ENCODE data around the gene ELAVL1. TPM values are rescaled to one million over a fixed set of nuclear protein-coding genes. Genes with fewer than 3 reads are reported as not detected.

ELAVL1 gene
- total RNA-seq, 1 experiment from 2014 or later: 58.1 TPM

DNA sequence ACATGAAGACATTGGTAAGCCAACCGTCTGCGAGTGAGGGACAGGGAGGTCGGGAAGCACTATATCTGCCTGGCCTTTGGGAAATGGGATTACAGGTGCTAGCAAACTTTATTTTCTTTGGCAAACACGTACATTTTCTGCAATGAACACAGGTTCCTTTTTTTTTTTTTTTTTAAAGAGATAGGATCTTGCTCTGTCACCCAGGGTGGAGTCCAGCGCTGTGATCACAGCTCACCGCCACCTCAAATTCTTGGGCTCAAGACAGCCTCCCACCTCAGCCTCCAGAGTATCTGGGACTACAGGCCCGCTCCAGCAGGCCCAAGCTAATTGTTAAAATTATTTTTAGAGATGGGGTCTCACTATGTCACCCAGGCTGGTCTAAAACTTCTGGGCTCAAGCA lies 24.2 kb downstream of the ELAVL1 start:
- peaks cover 46% of the 10 kb centered on the region for H3K36me3 Mint-ChIP-seq (ENCODE audit: insufficient read depth, unreplicated experiment)
- H3K4me3 Mint-ChIP-seq (ENCODE audit: unreplicated experiment): no peak overlapping the region
- no peaks in the 10 kb centered on the region for H3K9me3 Mint-ChIP-seq (ENCODE audit: unreplicated experiment)
- BruUV-seq (replicated peaks): no TSS peak
- H3K27me3 Mint-ChIP-seq (ENCODE audit: insufficient read depth, unreplicated experiment): no peaks in the 10 kb centered on the region
- intact Hi-C loops (cut with micrococcal nuclease): no loop called here
- no peak overlapping the region for H3K27ac Mint-ChIP-seq (ENCODE audit: low read depth, unreplicated experiment)
- TF ChIP-seq, protein P1, sequence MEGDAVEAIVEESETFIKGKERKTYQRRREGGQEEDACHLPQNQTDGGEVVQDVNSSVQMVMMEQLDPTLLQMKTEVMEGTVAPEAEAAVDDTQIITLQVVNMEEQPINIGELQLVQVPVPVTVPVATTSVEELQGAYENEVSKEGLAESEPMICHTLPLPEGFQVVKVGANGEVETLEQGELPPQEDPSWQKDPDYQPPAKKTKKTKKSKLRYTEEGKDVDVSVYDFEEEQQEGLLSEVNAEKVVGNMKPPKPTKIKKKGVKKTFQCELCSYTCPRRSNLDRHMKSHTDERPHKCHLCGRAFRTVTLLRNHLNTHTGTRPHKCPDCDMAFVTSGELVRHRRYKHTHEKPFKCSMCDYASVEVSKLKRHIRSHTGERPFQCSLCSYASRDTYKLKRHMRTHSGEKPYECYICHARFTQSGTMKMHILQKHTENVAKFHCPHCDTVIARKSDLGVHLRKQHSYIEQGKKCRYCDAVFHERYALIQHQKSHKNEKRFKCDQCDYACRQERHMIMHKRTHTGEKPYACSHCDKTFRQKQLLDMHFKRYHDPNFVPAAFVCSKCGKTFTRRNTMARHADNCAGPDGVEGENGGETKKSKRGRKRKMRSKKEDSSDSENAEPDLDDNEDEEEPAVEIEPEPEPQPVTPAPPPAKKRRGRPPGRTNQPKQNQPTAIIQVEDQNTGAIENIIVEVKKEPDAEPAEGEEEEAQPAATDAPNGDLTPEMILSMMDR (IDR thresholded peaks at IDR 0.05; ENCODE audit: unreplicated experiment): no peak
- peaks cover 11% of the 10 kb centered on the region for H3K4me1 Mint-ChIP-seq (ENCODE audit: insufficient read depth, unreplicated experiment)
- POLR2A ChIA-PET: interaction anchor here (0.7 kb wide), 1 partner anchor 20 kb away, joined by 4 read pairs; no protein-coding TSS in a partner anchor
- CTCF ChIA-PET: interaction anchor here (2.0 kb wide), 1 partner anchor 21 kb away, joined by 11 read pairs; no protein-coding TSS in a partner anchor
- DNase-seq (ENCODE audit: unreplicated experiment): no peak

DNA sequence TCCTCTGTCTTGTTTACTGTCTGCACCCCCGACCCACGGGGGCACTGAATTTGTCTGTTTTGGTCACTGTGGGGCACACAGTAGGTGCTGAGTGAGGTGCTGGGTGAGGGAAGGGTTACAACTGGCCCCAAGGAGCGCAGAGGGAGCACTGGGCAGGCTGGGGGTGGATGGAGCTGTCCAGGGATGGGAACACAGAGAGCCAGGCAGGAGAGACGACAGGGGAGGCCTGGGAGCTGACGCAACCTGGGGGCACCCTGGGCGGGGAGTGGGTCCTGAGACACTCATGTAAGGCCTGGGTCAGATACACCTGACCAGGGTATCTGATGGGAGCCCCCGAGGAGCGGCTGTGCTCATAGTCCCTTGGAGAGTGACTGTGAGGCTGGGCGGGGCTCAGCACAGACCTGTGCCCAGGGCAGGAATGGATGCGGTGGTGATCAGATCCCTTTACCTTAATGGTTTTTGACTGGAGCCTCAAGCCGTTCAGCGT lies 24.8 kb downstream of the ELAVL1 start:
- peaks cover 7% of the 10 kb centered on the region for H3K4me1 Mint-ChIP-seq (ENCODE audit: insufficient read depth, unreplicated experiment)
- no peak overlapping the region for H3K4me3 Mint-ChIP-seq (ENCODE audit: unreplicated experiment)
- intact Hi-C loops (cut with micrococcal nuclease): no loop called here
- ChIA-PET CTCF (interaction anchor here (0.6 to 2.0 kb wide), 2 partner anchors 22 to 52 kb away, joined by 3 to 11 read pairs; no protein-coding TSS in a partner anchor), POLR2A (no interaction called here)
- TF ChIP-seq, protein P1 (IDR thresholded peaks at IDR 0.05; ENCODE audit: unreplicated experiment): no peak
- DNase-seq (ENCODE audit: unreplicated experiment): no peak
- H3K36me3 Mint-ChIP-seq (ENCODE audit: insufficient read depth, unreplicated experiment): peaks cover 47% of the 10 kb centered on the region
- H3K27ac Mint-ChIP-seq (ENCODE audit: low read depth, unreplicated experiment): peak overlapping the region; percentile 39
- H3K9me3 Mint-ChIP-seq (ENCODE audit: unreplicated experiment): no peaks in the 10 kb centered on the region
- no peaks in the 10 kb centered on the region for H3K27me3 Mint-ChIP-seq (ENCODE audit: insufficient read depth, unreplicated experiment)
- no TSS peak for BruUV-seq (replicated peaks)

DNA sequence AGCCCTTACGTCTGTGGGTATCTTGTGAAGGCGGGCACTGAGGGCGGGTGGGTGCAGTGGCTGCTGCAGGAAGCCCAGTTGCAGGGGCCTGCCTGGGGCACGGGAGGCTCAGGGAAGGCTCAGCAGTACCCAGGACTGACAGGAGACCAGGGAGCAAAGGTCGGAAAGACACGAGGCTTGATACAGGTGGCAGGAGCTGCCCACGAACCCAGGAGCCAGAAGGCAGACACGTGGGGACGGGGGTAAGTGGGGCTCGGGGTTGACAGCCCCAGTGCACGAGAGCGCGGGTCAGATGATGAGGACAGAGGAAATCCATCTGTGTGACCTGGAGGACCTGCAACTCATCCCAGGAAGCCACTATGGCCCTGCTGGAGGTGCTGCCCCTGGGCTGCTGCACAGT lies 25.3 kb downstream of the ELAVL1 start:
- no peak for DNase-seq (ENCODE audit: unreplicated experiment)
- H3K9me3 Mint-ChIP-seq (ENCODE audit: unreplicated experiment): no peaks in the 10 kb centered on the region
- POLR2A ChIA-PET: no interaction called here
- peaks cover 52% of the 10 kb centered on the region for H3K36me3 Mint-ChIP-seq (ENCODE audit: insufficient read depth, unreplicated experiment)
- peaks cover 7% of the 10 kb centered on the region for H3K4me1 Mint-ChIP-seq (ENCODE audit: insufficient read depth, unreplicated experiment)
- H3K27me3 Mint-ChIP-seq (ENCODE audit: insufficient read depth, unreplicated experiment): no peaks in the 10 kb centered on the region
- H3K4me3 Mint-ChIP-seq (ENCODE audit: unreplicated experiment): no peak overlapping the region
- no TSS peak for BruUV-seq (replicated peaks)
- peak overlapping the region; percentile 39 for H3K27ac Mint-ChIP-seq (ENCODE audit: low read depth, unreplicated experiment)
- TF ChIP-seq, protein P1 (IDR thresholded peaks at IDR 0.05; ENCODE audit: unreplicated experiment): no peak
- CTCF ChIA-PET: interaction anchor here (0.6 to 2.0 kb wide), 2 partner anchors 22 to 51 kb away, joined by 3 to 11 read pairs; no protein-coding TSS in a partner anchor
- intact Hi-C loops (cut with micrococcal nuclease): no loop called here

DNA sequence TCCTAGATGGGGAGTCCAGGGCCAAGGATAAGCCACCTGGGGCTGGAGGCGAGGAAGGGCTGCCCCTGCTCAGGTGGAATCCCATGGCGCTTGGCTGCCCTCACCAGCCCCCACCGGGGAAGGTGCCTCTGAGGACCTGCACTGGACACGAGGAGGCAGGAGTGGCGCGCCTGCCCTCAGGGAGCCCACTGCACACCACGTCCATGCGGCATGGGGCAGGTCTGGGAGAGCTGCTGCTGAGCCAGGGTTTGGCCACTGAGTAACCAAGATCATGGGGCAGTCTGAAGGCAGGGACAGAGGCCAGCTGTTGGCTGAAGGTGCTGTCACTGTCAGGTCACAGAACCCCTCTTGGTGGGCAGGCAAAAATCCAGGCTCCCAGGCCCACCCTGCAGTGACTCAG lies 25.9 kb downstream of the ELAVL1 start:
- POLR2A ChIA-PET: no interaction called here
- CTCF ChIA-PET: no interaction called here
- H3K9me3 Mint-ChIP-seq (ENCODE audit: unreplicated experiment): no peaks in the 10 kb centered on the region

More for the DNA sequence above, 25.9 kb downstream of the ELAVL1 start:
- Mint-ChIP-seq H3K4me3 (ENCODE audit: unreplicated experiment) (no peak overlapping the region), H3K27ac (ENCODE audit: low read depth, unreplicated experiment) (peak overlapping the region; percentile 39), H3K36me3 (ENCODE audit: insufficient read depth, unreplicated experiment) (peaks cover 52% of the 10 kb centered on the region), H3K4me1 (ENCODE audit: insufficient read depth, unreplicated experiment) (peaks cover 7% of the 10 kb centered on the region), H3K27me3 (ENCODE audit: insufficient read depth, unreplicated experiment) (no peaks in the 10 kb centered on the region)
- BruUV-seq (replicated peaks): no TSS peak
- DNase-seq (ENCODE audit: unreplicated experiment): no peak
- TF ChIP-seq, protein P1 (IDR thresholded peaks at IDR 0.05; ENCODE audit: unreplicated experiment): no peak
- intact Hi-C loops (cut with micrococcal nuclease): loop anchor here (10.0 kb wide), 1 partner anchor 175 kb away; no protein-coding TSS in a partner anchor

All from MCF 10A (cell line).